ENCODE results near the gene CBX3.

- no peak for TF ChIP-seq POLR2A (IDR thresholded peaks at IDR 0.05)
- TF ChIP-seq, protein P1, sequence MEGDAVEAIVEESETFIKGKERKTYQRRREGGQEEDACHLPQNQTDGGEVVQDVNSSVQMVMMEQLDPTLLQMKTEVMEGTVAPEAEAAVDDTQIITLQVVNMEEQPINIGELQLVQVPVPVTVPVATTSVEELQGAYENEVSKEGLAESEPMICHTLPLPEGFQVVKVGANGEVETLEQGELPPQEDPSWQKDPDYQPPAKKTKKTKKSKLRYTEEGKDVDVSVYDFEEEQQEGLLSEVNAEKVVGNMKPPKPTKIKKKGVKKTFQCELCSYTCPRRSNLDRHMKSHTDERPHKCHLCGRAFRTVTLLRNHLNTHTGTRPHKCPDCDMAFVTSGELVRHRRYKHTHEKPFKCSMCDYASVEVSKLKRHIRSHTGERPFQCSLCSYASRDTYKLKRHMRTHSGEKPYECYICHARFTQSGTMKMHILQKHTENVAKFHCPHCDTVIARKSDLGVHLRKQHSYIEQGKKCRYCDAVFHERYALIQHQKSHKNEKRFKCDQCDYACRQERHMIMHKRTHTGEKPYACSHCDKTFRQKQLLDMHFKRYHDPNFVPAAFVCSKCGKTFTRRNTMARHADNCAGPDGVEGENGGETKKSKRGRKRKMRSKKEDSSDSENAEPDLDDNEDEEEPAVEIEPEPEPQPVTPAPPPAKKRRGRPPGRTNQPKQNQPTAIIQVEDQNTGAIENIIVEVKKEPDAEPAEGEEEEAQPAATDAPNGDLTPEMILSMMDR (IDR thresholded peaks at IDR 0.05), result no peak
Measured at GRCh38 chr7:26237035-26237807, 35.7 kb downstream of the CBX3 start.

Measured in thyroid gland (tissue), 4 donors.